GM21381 (cell line): ENCODE data around the gene ZNF599.
"Not testable (repeated sequence)": the region's sequence is repeated elsewhere in the genome, so short reads cannot be mapped to it uniquely, and the experiment has no call there.

Source experiments
- ATAC-seq: cut with Tn5 transposase; IDR thresholded peaks from one replicate; pipeline ENCODE4 v1.9.1; 2021; ENCODE audit warnings: mild to moderate bottlenecking, moderate library complexity; ENCODE audit not compliant: unreplicated experiment

The ZNF599 gene

GRCh38 chr19:34772697-34773554, at the start of gene ZNF599:
Gene ZNF599 (minus strand): TSS chr19:34773215. CDS start chr19:34772841, 374 bp downstream.
- ATAC-seq = peak; percentile 96

DNA sequence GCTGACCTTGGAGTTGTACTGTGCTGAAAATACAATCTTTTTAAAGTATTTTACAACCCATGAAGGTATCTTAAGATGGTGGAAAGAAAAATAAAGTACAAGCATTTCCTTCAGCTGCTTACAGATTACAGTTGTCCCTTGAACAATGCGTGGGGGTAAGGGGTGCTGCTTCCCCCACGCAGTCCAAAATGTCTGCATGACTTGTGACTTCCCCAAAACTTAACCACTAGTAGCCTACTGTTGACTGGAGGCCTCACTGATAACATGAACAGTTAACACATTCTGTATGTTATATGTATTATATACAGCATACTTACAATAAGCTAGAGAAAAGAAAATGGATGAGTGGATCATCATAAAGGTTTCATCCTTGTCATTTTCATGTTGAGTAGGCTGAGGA, 45.3 kb upstream of the ZNF599 start:
- ATAC-seq = no peak

- ATAC-seq = no peak
Measured at GRCh38 chr19:34816708-34817107, 43.7 kb upstream of the ZNF599 start.

DNA sequence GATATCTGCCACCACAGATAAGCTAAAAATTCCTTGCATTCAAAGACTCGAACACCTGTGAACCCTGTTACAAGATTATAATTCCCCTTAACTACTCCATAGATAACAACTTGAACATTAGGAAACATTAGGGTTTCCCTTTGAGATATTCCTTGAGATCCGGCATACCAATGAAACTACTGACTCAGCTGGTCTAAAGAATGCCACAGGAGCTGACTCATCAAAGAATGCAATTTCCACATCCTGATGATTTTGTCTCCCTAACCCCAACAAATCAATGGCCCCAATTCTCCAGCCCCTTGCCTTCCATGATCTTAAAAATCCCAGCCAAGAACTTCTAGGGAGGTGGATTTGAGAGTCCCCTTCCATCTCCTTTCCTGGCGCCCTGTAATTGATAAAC, 35.6 kb upstream of the ZNF599 start:
- ATAC-seq = no peak

DNA sequence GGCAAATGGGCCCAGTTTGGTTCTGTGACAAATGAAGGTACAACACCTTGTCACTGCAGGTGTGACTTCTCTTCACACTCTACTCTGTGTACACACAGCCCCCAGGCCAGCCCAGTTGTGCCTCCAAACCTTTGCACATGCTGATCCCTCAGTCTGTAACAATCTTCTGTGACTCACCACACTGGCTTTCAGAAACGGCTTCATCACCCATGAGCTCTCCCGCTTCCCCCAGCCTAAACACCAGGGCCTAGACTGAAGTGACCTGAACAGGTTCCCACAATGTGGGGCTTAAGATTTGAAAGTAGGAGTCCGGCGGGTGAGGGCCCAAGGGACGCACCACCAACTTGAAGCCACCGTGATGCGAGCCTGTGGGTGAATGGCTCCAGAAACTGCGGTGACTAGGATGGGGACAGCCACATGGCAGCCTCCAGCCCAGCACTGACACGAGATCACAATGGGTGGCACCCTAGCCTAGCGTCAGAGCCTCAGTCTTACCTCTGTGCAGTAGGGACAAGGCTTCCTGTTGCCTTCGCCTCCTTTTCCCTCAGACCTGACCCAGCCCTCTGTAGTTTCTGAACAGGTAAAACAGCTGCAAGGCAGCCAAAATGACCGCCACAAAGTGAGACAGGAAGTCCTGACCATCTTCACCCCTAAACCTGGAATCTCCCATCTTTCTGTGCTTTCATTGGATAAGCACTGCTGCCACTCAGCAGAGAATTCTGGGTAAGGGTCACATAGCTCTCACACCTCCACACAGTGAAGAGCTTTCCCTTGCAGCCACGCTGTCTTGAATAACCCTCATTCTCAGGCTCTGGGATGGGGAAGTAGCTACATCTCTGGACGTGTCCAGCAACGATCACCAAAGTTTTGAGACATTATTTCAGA, 34.2 kb upstream of the ZNF599 start:
- no peak for ATAC-seq

DNA sequence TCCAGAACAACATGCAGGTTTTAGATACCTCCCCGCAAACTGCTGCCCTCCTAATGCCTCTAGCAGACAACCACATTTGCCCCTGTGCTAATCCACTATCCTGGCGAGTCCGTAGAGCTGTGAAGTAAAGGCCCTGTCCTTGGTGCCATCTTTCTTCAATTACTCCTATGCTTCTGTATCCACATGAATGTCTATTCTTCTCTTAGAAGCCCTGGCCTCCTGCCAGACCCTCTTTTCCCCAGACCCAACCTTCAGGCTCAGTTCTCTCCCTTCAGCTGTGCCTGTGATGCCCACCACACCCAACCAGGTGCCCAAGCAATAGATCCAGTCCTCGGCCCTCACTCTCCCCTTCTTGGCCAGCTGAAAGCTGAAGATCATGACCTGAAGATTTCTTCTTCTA, 31.1 kb upstream of the ZNF599 start:
- ATAC-seq = no peak

DNA sequence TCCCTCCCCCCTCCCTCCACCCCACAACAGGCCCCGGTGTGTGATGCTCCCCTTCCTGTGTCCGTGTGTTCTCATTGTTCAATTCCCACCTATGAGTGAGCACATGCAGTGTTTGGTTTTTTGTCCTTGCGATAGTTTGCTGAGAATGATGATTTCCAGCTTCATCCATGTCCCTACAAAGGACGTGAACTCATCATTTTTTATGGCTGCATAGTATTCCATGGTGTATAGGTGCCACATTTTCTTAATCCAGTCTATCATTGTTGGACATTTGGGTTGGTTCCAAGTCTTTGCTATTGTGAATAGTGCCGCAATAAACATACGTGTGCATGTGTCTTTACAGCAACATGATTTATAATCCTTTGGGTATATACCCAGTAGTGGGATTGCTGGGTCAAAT, 23.9 kb upstream of the ZNF599 start:
- not testable (repeated sequence) for ATAC-seq

DNA sequence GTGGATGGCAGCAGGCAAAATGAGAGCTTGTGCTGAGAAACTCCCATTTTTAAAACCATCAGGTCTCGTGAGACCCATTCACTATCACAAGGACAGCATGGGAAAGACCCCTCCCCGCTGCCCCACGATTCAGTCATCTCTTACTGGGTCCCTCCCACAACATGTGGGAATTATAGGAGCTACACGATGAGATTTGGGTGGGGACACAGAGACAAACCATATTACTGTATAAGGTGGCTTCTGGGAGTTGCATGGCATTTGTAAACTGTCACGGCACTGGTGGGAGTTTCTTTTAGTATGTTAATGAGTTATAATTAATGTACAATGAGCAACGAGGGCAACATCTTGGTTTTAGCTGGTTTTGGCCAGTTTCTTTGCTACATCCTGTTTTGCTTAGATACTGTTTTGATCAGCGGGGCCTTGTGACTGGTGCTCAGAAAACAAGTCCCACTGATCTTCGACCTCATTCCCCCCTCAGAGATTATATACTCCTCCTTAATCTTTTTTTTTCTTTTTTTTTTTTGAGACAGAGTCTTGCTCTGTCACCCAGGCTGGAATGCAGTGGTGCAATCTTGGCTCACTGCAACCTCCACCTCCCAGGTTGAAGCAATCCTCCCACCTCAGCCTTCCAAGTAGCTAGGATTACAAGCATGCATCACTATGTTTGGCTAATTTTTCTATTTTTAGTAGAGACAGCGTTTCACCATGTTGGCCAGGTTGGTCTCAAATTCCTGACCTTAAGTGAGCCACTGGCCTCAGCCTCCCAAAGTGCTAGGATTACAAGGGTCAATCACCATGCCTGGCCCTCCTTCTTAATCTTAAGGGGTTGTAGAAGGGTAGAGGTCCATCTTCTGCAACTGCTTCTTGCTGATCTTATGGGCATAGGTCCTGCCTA, 21.3 kb upstream of the ZNF599 start:
- no peak for ATAC-seq

DNA sequence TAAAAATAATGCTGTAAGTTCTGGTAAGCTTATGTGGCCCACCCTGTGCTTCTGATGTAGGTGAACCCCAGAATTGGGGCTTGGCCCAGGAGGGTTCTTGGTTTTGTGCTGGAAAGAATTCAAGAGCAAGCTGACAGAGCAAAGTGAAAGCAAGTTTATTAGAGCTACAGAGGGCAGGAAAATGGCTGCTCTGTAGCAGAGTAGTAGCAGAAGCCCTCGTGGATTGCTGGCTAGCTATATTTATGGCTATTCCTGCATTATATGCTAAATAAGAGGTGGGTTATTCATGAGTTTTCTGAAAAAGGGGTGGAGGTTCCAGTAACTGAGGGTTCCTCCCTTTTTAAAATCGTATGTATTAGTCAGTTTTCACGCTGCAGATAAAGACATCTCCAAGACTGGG, 20.6 kb upstream of the ZNF599 start:
- no peak for ATAC-seq

DNA sequence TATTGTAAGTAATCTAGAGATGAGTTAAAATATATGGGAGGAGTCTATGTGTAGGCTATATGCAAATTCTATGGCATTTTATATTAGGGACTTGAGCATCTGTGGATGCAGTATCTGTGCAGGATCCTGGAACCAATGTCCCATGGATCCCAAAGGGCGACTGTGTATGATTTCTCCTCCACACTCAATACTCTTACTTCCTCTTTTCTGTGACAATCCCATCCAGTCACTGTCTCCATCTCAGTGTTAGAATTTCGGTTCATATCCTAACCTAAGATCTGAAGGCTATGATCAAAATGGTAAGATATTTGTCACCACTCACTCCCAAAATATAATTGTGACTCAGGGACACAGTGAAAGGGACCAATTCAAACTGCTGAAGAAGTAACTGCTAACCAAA, 15.1 kb upstream of the ZNF599 start:
- no peak for ATAC-seq

- ATAC-seq = no peak
Measured at GRCh38 chr19:34787059-34787824, 14.2 kb upstream of the ZNF599 start.

GRCh38 chr19:34786236-34786635, 13.2 kb upstream of the ZNF599 start:
- ATAC-seq = no peak

- ATAC-seq = no peak
Measured at GRCh38 chr19:34779652-34780051, 6.6 kb upstream of the ZNF599 start.

DNA sequence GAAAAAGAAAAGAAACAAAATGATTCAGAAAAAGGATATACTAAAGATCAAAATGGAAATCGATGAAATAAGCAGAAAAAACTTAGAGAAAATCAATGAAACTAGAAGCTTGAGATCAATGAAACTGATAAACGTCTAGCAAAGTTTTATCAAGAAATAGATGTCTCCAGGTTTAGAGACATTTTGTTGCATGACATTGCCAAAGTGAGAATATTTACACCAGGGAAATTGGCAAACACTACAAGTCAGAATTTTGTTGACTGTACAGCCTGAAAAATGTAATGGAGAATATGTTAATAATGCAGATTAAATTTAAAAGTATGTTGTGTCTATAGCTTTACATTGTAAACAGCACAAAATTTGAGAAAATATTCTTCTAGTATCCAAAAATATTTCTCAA, 5.3 kb upstream of the ZNF599 start:
- no peak for ATAC-seq

DNA sequence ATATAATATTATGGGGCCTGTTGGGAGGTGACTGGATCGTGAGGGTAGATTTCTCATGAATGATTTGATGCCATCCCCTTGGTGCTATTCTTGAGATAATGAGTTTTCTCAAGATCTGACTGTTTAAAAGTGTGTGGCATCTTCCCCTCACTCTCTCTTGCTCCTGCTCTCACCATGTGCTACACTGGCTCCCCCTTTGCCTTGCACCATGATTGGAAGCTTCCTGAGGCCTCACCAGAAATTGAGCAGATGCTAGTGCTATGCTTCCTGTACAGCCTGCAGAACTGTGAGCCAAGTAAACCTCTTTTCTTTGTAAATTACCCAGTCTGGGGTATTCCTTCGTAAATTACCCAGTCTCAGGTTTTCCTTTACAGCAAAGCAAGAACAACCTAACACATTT, 1.8 kb upstream of the ZNF599 start:
- ATAC-seq = no peak

DNA sequence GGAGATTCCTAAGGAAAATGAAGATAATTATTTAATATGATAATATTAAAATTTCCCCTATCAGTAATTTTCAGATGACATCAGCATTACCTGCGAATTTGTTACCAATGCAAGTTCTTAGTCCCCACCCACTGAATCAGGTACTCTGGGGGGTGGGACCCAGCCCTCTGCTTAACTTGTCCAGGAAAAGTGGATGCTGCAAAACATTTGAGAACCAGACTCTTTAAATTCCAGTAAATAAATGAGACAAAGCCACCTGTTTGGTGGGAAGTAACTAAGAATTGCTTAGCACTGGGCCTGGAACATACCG, 495 bp upstream of the ZNF599 start:
- no peak for ATAC-seq

DNA sequence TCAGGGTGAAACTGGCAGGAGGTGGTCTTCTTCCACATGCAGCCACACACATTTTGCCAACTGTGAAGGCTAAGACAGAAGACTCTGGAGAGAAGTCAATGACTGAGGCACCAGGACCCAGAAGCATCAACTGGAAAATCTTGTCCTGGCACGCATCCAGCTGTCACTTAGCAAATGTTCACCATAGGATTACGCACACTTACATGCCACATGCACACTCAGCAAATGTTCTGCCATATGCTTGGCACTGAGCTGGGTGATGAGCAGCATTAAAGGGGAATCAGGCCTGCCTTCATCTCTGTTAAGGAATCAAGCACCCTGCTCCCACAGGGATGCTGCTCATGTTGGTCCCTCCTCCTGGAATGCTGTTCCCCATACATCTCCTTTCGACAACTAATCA, 5.1 kb downstream of the ZNF599 start:
- no peak for ATAC-seq

- no peak for ATAC-seq
Measured at GRCh38 chr19:34766386-34766785, 6.6 kb downstream of the ZNF599 start.

- no peak for ATAC-seq
Measured at GRCh38 chr19:34759218-34759917, 13.6 kb downstream of the ZNF599 start.

DNA sequence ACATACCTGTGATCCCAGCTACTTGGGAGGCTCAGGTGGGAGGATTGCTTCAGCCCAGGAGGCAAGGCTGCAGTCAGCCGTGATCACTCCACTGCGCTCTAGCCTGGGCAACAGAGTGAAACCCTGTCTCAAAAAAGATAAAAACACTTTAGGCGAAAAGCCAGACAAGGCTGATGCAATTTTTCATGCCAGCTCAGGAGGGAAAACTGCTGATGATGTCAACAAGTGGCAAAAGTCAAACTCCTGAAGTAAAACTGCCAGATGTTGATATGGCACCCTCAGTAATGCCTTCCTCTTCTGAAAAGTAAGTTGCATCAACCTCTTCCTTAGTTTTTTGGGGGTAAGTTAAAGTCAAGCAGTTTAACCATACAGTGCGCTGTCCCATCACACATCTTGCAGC, 15.6 kb downstream of the ZNF599 start:
- no peak for ATAC-seq
